ENCODE data around the gene HIP1.

Gene HIP1

DNA sequence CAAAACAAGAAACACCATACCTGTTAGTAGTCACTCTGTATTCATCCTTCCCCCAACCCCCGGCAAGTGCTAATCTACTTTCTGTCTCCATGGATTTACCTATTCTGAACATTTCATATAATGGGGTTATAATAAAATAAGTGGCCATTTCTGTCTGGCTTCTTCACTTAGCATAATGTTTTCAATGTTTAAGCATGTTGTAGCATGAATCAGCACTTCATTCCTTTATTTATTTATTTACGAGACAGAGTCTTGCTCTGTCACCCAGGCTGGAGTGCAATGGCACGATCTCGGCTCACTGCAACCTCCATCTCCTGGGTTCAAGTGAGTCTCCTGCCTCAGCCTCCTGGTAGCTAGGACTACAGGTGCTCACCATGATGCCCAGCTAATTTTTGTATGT, 69.2 kb downstream of the HIP1 start:
- DNase-seq: no peak

DNA sequence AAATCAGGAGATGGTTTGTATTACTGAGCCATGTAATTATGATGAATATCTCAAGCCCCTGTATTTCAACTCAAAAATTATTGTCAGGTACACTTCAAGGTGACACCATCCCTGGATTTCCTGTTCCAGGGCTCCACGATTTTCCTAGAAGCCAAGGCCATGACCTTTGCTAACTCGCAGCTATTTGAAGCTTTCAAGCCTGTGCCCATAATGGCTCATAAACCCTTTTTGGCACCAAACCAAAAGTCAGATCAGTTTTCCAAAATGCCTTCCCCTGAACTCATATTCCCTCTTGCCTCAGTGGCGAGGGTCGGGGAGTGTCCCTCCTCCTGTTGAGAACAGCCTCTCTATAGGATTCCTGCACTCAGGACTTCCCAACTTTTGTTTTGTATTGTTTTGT, 70.8 kb downstream of the HIP1 start:
- no peak for DNase-seq

DNA sequence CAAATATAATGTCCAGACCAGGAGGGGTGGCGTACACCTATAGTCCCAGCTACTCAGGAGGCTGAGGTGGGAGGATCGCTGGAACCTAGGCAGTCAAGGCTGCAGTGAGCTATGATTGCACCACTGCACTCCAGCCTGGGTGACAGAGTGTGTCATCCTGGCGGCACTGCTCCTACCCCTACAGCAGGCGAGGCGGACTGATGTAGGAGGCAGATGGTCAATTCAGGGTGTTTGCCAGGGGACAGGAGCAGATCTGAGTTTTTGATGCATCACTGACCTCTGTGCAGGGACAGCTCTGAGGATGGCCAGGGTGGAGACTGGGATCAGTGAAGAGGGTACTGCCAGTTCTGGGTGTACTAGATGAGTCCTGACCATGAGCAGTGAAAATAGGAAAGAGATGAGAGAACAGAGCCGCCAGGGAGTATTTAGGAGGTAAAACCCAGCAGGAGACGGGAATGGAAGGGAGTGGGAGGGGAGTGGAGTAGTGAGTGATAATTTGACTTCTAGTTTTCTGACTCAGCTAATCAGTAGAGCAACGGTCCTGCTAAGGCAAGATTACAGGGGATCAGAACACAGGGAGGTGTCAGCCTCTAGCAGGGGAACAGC, 75.3 kb downstream of the HIP1 start:
- DNase-seq: no peak

DNA sequence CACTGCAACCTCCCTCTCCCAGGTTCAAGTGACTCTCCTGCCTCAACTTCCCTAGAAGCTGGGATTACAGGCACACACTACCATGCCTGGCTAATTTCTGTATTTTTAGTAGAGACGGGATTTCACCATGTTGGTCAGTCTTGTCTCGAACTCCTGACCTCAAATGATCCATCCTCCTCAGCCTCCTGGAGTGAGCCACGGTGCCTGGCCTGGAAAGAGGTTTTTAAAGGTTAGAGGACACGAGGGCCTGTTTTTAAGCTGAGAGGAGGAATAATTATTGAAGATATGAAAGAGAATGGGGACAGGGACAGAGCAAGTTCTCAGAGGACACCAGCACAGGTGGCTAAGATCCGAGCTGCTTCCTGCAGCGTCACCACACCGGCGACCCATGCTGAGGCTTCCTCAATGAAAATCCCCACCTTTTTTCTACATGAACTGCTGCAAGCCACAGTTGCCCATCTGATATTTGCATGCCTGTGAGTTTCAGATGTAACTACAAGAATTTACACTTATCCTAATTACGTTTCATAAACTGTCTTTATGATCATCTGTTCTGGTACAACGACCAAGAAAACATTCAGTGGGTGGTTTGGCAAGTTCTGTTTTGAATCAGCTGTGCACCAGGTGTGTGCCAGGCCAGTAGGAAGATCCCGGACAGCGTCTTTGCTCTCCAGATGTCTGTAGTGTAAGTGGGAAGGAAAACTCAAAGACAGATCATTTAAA, 76.0 kb downstream of the HIP1 start:
- no peak for DNase-seq

DNA sequence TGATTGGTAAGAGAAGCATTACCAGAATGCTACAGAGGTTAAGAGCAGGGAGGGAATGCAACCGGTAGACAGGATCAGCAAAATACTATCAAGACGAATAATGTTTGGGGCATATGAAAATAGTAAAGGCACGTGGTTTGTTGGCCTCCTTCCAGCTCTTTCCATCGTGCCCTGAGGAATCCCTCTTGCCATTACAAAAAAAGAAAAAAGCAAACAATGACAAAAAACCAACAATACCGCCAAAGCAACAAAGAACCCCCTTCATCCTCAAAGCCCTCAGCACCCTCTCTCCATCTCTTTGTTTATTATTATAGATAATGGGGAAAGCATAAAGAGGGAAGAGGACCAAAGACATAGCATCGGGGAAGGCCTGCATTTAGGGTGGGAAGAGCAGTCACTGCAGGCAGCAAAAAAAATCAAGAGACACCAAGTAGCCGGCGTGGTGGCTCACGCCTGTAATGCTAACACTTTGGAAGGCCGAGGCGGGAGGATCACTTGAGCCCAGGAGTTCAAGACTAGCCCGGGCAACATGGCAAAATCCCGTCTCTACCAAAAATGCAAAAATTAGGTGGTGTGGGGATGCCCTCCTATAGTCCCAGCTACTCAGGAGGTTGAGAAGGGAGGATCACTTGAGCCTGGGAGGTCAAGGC, 78.0 kb downstream of the HIP1 start:
- DNase-seq: no peak

DNA sequence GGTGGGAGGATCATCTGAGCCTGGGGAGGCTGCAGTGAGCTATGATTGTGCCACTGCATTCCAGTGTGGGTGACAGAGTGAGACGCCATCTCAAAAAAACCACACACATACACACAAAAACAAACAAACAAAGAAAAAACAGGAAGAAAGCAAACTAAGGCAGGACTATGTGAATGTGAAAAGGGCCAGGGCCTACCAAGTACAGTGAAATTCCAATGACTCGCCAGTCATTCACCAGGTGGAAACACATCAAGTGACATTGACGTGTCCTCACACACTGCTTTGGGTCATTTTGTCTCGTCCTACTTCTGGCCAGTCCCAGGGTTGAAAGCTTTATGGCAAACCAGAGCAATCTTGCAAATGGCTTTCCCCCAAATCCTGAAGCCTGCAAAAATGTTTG, 79.9 kb downstream of the HIP1 start:
- DNase-seq: no peak

DNA sequence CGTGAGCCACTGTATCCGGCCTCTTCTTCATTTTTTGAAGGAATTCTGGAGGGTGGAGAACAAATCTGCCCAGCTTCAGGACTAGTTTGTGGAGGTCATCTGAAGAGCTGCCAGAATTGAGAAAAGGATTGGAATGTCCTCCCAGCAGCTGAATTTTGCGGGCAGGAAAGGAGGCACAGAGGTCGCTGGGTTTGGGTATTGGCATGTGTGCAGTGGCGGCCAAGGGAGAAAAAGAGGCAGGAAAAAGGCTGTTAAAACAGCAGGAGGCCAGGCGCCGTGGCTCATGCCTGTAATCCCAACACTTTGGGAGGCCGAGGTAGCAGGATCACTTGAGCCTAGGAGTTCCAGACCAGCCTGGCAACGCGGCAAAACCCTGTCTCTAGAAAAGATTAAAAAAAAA, 80.4 kb downstream of the HIP1 start:
- no peak for DNase-seq

DNA sequence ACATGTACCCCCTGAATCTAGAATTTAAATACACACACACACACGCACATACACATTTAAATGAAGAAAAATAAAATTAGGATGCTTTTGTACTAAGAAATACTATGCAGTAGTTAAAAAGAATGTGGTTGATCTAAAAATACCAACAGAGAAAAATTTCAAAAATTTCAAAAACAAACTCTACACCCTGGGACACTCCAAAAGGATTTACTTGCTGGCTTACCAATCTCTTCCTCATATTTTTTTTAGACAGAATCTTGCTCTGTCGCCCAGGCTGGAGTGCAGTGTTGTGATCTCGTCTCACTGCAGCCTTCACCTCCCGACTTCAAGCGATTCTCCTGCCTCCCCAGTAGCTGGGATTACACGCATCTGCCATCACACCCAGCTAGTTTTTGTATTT, 80.9 kb downstream of the HIP1 start:
- DNase-seq: no peak

DNA sequence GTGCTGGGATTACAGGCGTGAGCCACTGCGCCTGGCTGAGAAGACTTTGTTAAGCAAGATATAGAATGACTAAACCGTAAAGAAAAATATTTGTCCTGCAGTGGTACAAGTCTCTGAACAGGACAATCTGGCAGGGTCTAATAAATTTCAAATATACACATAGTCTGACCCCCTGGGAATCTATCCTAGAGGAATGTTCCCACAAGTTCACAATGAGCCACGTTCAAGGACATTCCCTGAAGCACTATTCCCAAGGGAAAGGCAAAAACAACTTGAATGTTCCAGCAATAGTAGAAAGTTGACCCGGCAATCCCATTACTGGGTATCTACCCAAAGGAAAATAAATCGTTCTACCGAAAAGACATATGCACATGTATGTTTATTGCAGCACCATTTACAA, 82.0 kb downstream of the HIP1 start:
- DNase-seq: no peak

DNA sequence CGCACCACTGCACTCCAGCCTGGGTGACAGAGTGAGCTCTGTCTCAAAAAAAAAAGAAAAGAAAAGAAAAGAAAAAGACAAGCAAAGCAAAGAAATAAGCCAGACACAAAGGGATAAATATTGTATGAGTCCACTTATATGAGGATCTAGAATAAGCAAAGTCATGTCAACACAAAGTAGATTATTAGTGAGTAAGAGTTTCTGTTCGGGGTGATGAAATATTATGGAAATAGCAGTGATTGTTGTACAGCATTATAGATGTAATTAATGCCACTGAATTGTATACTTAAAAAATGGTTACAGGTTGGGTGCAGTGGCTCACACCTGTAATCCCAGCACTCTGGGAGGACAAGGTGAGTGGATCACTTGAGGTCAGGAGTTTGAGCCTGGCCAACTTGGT, 83.2 kb downstream of the HIP1 start:
- DNase-seq: no peak

DNA sequence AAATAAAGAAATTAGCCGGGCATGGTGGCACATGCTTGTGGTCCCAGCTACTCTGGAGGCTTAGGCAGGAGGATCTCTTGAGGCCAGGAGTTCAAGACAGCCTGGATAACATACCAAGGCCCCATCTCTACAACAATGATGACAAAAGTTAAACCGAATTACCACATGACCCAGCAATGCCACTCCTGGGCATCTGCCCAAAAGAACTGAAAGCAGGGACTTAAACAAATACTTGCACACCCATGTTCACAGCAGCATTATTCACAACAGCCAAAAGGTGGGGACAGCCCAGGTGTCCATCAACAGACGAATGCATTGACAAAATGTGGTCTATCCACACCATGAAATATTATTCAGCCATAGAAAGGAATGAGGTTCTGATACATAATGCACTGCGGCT, 83.9 kb downstream of the HIP1 start:
- no peak for DNase-seq

DNA sequence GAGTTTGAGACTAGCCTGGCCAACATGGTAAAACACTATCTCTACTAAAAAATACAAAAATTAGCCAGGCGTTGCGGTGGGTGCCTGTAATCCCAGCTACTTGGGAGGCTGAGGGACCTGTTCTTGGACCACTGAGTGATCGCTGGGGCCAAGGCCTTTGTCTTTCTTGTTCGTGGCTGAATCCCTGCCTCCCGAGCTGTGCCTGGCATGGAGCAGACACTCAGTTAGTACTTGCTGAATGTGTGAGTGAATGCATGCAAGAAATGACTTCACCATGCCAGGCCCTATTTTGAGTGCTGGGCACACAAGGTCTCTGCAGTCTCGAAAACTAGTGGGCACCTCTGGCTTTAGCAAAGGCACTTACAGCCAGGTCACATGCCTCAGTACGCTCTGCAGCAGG, 85.1 kb downstream of the HIP1 start:
- no peak for DNase-seq

DNA sequence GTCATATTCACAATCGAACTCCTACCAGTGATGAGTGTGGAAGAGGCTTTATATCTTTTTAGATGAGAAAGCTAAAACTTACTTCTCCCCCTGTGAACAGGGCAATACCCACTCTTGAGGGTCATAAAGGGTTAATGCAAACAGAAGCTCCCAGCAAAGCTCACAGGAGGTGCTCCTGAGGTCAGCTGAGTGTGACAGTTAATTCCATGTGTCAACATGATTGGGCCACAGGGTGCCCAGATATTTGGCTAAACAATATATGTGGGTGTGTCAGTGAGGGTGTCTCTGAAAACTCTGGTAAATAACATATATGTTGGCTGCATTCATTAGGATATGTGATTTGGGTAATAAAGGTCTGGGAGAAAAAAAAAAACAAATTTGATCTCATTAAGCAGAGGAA, 86.0 kb downstream of the HIP1 start:
- no peak for DNase-seq

DNA sequence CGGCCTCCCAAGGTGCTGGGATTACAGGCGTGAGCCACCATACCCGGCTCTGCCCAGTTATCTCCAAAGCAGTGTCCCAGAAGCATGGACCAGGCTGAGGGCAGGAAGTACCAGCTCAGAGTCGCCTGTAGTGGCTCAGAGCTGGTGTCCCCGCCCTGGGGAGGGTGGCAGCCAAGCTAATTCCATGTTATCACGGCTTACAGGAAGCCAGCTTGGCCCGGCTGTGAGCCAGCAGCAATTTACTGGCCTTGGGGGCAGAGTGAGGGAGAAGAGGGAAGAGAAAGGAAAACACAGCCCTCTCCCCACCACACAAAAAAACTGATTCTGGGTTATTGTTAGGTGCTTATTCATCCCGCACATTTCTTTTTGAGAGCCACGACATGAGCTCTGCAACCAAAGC, 88.1 kb downstream of the HIP1 start:
- DNase-seq: no peak

DNA sequence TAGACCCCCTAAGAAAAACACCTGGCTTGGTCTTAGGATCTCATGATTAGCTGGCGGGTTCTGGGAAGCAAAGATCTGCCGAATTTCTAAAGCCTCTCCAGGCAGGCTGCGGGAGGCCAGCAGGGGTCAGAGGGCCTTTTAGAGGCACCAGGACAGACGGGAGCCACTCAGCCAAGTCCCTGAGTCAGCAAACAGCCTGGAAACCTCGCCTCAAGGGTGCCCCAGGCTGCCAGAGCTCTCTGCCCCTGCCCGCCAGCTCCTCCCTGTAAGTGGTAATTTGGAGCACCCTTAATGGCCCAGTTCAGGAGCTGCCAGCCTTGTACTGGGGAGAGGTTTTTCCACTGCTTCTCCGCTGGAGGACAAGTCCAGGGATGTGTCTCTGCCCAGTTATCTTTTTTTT, 88.7 kb downstream of the HIP1 start:
- DNase-seq: no peak

DNA sequence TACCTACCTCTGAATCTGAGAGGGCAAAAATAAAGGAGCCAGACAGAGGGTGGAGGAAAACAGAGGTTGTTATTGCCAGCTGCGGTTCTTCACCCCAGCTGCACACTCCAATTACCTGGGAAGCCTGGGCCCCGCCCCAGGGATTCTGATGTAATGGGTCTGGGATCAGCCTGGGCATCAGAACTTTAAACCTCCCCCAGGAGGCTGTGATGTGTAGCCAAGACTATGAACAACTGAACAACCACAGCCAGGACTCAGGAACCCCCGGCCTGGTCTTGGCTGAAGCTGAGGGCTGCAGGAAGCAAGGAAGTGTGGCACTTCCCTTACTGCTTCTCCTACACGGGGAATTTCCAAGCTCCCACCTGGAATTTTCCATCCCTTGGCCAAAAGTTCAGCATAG, 89.3 kb downstream of the HIP1 start:
- DNase-seq: peak; percentile 40

DNA sequence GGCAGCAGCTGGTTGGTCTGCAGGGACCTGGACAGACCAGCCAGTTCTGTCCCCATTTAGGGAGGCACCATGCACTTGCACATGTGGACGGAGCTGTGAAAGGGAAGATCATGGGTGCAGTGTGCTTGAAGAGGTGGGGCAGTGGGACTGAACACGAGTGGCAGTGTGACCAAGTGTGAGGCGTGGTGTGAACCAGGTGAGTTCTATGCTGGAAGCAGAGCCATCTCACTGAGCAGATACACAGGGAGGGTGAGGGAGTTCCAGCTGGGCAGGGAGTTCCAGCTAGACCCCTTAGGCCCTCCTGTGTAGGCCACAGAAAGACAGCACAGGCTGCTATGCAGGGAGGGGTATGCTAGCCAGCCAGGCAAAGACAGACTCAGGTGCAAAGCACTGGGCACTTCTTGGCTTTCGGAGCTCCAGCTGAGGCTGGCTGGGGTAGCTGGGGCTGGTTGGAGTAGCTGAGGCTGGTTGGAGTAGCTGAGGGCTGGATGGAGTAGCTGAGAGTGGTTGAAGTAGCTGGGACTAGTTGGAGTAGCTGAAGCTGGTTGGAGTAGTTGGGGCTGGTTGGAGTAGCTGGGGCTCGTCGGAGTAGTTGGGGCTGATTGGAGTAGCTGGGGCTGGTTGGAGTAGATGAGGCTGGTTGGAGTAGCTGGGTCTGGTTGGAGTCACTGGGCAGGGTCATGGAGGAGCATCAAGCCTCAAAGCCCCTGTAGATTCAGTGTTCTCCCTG, 90.9 kb downstream of the HIP1 start:
- DNase-seq: no peak

DNA sequence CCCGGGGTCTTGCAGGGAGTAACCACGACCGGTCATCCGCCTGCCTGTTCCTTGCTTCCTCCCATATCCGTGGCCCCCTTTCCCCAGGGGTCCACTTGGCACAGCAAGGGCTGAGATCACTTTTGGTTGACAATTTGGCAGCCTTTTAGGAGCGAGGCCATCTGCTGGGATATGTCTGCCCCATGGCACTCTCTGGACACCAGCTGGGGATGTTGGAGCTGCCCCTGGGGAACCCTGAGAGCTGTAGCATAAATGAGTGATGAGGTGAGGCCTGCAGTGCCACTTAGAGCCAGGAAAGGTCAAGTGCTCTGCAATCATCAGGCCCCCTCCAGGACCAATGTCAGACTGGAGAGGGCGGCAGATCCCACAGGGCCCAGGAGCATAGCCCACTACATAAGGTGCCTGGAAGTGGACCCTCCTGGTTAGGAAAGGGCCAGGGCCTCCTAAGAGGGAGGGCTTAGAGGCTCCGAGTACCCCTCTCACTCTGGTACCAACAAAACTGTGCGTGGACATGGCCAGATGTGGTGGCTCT, 92.1 kb downstream of the HIP1 start:
- no peak for DNase-seq

DNA sequence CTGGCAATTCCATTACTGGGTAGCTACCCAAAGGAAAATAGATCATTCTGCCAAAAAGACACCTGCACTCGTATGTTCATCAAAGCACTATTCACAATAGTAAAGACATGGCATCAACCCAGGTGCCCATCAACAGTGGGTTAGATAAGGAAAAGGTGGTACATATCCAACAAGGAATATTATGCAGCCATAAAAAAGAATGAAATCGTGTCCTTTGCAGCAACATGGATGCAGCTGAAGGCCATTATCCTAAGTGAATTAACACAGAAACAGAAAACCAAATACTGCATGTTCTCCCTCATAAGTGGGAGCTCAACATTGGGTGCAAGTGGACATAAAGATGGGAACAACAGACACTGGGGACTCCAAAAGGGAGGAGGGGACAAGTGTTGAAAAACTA, 93.2 kb downstream of the HIP1 start:
- no peak for DNase-seq

DNA sequence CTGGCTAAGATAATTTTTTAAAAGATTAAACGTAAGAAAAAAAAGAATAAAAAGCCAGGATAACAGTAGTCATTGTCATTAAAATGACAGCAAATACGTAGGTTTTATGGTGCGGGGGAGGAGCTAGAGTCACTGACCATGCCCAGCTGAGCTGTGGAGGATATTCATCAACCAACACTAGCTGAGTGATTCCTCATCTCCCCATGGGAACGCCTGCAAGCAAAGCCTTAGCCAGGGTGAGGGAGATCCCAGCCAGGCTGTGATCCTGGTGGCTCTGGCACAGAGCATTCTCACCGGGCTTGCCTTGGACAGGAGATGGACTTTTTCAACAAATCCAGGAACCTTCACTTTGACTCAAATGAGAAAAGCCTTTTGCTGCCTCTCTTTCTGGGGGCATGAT, 94.2 kb downstream of the HIP1 start:
- no peak for DNase-seq

DNA sequence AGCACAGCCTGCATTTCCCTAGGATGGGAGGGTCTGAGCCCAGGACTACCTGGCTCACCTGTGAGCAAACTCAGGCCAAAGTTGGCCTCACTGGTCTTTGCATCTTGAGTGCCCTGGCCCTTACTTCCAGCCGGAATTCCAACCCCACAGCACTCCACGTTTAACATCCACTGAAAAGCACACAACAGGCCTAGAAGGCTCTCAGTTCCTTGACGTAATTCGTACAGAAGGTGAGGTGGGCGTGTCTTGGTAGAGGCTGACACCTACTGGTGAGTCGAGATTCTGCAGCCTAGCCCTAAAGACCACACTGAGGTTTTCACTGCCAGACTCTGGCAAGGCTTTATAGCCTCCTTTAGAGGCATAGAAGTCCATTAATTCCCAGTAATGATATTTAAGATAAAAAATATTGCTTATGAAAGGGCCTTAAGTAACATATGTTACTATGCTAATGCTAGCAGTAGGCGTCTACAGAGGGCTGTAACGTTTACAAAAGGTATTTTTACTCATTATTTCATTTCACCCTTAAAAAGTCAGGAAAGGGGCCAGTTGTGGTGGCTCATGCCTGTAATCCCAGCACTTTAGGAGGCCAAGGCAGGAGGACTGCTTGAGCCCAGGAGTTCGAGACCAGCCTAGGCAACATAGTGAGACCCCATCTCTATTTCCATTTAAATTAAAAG, 95.8 kb downstream of the HIP1 start:
- DNase-seq: no peak

DNA sequence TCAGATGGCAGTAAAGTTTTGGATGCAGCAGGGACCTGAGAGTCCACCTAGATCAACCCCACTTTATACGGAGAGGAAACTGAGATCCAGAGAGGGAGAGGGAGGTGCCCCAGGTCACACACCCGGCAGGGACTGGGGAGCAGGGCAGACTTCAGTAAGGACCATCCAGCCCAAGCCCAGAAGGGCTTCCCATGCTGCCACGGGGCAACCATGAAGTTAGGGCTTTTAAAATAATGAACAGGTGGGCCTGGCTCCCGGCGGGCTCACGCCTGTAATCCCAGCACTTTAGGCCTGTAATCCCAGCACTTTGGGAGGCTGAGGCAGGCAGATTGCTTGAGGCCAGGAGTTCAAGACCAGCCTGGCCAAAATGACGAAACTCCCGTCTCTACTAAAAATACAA, 98.5 kb downstream of the HIP1 start:
- no peak for DNase-seq

DNA sequence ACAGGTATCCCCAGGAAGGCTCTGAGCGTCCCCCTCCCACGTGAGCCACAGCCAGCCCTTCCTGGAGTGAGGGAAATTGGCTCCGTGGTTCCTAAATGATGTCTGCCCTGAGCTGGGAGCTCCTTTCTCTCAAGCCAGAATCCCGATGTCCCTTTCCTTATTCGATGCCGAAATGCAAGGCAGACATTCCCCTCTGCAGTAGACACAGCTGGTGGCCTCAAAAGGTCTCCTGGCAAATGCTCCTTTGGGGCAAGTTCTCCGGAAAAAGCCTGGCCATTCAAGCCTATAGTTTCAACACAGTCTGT, 98.9 kb downstream of the HIP1 start:
- no peak for DNase-seq
